Activated T-cell treated with anti-CD3 and anti-CD28 coated beads for 48 hours (primary cell): ENCODE results near the gene C1orf159.
"Not testable (repeated sequence)": the region's sequence is repeated elsewhere in the genome, so short reads cannot be mapped to it uniquely, and the experiment has no call there.

Source experiments
- DNase-seq: peaks from one replicate; pipeline ENCODE4 v3.0.0-alpha.2; 2020; ENCODE audit warnings: low read depth

Gene C1orf159

DNA sequence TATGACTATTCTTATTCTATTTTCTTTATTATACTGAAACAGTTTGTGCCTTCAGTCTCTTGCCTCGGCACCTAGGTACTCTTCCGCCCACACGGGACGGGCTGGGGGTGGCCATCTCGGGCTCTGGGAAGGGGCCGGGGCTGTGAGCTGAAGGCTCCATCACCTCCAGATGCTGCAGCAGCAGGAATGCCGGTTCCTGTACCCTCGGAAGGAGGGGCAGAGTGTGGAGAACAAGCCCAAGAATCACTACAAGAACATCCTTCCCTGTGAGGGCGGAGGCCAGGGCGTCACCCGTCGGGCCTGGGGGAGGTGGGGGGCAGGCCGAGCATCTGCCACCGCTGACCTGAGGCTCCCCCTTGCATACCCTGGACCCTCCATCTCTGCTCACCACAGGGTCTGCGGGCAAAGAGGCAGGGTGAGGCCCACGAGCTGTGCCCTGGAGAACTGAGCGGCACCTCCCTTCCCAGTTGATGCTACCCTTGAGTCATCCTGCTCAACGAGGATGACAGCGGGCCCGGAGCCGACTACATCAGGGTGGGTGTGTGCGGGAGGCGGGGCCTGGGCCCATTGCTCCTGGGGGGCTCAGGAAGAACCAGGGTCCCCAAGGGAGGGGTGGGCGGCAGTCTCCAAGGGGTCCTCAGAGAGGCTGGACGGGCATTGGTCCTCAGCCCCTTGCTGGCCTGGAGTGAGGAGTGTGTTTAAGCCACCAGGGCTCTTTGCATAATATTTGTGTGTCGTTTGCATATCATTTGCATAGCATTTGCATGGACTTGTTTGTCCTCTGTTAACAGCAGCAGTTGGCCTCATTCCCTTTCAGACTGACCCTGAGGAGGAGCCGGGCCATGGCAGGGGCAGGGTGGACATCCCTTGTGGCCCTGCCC is 49.2 kb downstream of the C1orf159 start:
- DNase-seq: no peak

DNA sequence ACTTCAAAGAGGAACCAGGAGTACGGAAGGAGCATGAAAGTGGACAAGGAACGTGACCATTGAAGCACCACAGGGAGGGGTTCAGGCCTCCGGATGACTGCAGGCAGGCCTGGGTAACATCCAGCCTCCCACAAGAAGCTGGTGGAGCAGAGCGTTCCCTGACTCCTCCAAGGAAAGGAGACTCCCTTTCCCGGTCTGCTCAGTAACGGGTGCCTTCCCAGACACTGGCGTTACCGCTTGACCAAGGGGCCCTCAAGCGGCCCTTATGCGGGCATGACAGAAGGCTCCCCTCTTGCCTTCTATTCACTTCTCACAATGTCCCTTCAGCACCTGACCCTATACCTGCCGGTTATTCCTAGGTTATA is 50.0 kb downstream of the C1orf159 start:
- not testable (repeated sequence) for DNase-seq

DNA sequence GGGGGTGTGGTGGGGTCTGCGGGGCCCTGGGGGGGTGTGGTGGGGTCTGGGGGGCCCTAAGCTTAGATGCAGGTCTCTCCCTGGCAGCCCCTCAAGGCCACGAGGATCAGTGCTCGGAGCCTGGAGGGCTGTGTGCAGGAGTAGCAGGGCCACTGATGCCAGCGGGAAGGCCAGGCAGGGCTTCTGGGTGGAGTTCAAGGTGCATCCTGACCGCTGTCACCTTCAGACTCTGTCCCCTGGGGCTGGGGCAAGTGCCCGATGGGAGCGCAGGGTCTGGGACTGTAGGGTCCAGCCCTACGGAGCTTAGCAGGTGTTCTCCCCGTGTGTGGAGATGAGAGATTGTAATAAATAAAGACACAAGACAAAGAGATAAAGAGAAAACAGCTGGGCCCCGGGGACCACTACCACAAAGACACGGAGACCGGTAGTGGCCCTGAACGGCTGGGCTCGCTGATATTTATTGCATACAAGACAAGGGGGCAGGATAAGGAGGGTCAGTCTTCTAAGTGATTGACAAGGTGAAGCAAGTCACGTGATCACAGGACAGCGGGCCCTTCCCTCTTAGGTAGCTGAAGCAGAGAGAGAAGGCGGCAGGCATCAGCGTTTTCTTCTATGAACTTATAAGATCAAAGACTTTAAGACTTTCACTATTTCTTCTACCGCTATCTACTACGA is 50.5 kb downstream of the C1orf159 start:
- DNase-seq: no peak

DNA sequence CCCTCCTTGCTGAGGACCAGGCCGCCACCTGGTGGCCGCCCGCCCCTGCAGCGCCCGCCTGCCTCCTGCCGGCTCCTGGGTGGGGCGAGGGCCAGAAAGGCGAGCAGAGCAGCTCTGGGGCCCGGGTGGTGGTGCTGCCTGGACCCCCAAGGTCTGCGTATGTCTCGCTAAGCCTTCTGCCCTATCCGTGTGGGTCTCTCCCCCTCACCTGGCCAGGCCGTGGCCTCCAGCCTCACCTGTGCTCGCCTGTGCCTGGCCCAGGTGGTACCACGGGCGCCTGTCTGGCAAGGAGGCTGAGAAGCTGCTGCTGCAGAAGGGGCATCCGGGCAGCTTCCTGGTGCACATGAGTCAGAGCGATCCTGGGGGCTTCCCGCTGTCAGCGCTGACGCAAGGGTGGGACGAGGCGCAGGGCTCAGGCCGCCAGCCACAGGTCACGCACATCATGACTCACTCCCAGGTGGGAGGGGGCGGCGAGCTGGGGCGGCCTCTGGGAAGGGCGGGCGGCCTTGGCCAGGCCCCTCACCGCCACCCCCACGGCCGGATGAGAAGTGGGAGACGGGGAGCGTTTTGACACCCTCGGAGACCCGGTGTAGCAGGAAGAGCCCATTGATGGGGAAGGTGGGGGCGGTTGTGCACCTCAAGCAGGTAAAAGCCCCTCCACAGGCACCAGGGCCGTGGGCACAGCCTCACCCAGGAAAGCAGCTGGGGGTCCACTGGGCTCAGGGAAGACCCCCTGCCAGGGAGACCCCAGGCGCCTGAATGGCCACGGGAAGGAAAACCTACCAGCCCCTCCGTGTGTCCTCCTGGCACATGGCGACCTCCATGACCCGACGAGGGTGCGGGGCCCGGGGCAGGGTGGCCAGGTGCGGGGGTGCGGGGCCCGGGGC is 51.7 kb downstream of the C1orf159 start:
- peak; percentile 87 for DNase-seq

DNA sequence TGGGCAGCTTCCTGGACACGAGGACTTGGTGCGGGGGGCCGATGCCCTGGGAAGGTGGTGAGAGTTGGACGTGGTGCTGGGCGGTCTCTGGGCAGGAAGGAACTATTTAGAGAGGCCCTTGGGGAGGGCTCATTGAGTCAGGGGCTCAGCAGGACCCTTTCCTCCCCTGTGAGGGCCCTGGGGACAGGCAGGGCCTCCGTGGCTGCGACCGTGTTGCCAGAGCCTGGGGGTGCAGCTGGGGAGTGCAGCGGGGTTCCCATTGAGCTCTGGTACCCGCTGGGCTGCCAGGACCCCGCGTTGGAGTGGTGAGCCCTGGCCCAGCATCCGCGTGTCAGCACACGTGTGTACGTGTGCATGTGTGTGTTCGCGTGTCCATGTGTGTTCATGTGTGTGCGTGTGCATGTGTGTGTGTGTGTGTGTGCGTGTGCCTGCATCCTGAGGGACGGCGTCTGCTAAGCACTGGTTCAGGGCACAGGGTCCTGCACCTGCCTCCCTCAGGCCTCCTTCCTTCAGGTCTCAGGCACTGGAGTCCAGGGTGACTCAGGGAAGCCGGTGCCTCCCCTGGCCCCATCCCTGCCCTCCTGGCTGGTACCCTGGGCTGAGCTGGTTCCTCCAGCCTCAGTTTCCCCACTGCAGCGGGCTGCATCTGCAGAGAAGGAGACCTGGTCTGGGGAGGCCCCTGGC is 52.5 kb downstream of the C1orf159 start:
- no peak for DNase-seq

DNA sequence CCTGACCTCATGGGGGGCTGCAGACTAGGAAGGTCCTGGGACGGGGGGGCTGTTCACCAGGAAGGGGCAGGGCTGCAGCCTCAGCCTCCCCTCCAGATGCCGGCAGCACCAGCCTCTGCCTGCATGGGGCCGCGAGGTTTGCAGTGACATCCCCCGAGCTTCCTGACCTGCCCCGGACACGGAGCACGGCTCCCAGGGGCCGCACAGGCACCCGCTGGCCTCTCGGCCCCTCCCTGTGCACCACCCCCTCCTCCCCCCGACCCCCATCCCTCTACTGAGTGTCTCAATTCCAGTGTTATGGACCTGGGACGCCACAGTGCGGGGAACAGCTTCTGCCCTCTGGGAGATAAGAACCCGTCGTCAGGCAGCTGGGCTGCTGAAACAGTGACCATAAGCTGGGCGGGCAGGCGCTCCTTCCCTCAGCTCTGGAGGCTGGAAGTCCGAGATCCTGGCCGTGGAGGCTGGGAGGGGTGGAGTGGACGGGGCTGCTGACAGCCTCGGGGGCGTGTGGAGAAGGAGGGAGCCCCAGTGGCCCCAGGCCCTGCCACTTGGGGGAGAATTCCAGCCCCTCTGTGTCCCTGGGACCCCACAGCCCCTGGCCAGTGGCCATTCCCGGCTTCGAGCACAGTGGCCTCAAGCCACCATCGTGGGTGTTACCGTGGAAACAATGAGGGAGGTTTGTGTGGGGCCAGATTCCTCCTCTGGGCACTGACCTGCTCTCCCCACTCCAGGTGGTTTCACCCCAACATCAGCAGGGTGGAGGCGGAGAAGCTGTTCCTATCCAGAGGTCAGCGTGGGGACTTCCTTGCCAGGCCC is 53.3 kb downstream of the C1orf159 start:
- no peak for DNase-seq

DNA sequence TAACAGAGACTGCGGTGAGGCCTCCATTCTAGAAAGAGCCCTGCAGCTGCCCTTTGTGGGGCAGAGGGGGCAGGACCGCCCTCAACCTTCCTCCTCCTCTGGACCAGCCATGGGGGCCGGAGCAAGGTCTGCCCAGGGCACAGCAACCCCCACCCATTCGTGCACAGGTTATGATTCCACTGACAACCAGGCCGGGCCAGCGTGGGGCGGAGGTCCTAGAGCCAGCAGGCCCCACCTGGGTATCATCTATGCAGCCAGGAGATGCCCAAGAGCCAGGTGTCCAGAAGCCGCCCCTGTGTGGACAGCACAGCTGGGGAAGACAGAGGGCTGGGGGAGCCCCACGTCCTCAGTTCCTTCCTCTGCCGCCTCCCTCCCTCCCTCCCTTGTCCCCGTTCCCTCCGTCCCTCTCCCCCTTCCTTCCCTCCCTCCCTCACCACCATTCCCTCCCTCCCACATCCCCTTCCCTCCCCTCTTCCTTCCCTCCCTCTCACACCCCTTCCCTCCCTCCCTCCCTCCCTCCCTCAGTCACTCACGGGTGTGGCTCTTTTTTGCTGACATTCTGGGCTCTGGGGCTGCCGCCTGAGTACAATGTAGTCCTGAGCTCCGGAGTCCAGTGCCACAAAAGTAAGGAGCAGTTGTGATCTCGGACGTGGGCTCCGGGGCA is 54.1 kb downstream of the C1orf159 start:
- DNase-seq: no peak

DNA sequence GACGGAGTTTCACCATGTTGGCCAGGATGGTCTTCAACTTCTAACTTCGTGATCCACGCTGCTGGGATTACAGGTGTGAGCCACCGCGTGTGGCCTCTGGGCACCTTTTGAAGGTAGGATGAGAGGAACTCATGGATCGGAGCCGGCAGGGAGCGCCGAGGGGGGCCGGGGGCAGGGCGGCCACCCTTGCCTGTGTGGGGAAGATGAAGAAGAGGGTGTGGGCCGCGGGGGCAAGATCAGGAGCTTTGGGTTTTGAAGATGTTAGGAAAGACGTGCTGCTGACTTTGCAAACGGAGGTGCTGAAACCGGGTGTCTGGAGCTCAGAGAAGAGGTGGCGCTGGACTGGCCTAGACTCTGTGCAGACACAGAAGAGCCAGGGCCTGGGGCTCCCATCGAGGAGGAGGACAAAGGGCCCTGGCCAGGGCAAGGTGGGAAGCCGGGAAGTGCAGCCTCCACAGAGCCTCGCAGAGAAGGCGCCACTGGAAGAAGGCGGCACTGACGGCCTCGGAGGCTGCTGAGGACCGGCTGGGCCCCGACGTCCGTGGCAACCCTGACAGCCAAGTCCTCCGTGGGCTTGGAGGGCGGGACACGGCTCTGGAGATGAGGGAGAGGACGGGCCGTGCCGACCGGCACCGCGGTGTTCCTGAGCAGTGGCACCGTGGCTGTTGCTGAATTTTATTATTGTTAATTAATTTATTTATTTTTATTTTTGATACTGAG is 55.4 kb downstream of the C1orf159 start:
- DNase-seq: no peak

DNA sequence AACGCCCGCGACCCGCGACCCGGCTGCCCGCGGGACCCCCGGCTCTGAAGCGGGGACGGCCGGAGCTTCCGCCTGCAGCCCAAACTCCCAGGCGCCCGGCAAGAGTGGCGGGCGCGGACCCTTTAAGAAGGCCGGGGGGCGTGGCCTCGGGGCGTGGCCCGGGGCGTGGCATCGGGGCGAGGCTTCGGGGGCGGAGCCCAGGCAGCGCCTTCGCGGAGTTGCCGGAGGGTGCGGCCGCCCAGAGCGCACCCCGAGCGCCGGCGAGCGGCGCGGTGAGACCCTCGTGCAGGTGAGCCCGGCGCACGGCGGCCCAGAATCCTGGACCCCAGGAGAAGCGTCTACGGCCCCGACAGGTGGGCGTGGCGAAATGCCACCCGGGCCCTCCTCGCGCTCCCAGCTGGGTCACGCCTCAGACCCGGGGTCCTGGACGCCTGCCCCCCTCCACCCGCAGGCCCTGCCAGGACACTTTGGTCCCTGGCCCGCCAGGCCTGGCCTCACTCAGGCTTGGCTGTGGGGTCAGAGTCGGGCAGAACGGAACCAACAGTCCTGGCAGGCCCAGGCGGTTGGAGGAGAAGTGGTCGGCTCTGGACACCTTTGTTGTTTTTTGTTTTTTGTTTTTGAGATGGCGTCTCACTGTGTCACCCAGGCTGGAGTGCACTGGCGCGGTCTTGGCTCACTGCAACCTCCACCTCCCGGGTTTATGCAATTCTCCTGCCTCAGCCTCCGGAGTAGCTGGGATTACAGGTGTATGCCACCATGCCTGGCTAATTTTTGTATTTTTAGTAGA is 56.2 kb downstream of the C1orf159 start:
- peak; percentile 93 for DNase-seq

DNA sequence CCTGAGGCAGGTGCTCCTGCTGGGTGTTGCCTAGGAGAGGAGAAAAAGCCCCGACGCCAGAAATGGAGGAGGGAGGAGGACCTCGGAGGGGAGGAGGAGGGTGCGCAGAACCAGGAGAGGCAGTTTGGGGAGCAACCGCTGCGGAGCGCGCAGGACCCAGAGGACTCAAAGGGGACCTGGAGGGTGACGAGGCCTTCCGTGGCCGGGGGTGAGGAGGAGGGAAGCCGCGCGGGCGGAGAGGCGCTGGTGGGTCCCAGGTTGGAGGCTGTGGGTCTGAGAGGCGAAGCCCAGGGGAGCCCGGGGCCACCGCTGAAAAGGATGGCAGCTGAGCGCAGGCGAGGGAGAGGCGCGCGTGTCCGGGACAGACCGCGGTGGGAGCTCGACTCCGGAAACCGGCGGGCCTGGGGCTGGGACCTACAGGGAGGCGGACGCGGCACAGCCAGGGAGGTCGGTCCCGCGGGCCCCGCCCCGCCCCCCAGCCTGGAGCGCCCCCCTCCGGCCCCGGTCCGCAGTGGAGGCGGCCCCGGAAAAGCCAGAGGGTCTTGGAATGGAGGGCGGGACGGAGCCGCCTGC is 56.9 kb downstream of the C1orf159 start:
- DNase-seq: peak; percentile 48

DNA sequence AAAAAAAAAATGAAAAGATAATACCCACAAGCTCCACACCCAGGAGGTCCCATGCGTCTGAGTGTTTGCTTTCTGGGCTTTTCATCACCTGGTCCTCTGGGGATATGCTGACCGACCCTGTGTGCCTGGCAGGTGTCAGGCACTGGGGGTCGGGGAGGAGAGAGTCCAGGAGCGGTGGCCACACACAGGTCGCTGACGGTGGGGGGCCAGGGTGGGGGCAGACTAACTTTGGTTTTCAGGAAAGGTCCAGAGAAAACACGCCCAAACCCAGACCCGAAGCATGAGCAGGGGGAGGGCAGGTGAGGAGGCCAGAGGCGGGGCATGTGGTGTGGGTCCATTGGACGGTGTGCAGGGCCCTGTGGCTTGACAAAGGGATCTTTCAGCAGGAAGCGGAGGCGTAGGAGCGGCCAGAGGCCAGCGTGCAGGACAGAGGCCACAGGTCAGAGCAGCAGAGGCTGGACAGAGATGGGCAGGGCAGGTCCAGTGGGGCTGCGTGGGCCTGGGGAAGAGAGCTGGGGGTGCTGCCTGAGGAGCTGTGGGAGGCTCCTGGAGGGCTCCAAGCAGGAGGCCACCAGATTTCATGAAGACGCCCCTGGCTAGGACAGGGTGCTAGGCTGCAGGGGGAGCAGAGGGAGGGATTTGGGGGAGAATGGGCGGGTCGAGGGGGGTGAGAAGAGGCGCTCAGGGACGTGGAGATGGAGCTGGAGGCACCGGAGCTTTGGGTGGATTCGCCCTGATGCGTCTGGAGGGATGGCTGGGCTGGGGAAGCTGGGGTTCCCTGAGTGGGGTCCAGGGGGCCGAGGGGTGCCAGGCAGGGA is 57.6 kb downstream of the C1orf159 start:
- no peak for DNase-seq

DNA sequence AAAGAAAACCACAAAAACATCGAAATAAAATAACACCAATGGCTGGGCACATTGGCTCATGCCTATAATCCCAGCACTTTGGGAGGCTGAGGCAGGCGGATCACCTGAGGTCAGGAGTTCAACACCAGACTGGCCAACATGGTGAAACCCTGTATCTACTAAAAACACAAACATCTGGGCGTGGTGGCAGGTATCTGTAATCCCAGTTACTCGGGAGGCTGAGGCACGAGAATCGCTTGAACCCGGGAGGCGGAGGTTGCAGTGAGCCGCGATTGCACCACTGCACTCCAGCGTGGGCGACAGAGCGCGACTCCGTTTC is 58.2 kb downstream of the C1orf159 start:
- not testable (repeated sequence) for DNase-seq

DNA sequence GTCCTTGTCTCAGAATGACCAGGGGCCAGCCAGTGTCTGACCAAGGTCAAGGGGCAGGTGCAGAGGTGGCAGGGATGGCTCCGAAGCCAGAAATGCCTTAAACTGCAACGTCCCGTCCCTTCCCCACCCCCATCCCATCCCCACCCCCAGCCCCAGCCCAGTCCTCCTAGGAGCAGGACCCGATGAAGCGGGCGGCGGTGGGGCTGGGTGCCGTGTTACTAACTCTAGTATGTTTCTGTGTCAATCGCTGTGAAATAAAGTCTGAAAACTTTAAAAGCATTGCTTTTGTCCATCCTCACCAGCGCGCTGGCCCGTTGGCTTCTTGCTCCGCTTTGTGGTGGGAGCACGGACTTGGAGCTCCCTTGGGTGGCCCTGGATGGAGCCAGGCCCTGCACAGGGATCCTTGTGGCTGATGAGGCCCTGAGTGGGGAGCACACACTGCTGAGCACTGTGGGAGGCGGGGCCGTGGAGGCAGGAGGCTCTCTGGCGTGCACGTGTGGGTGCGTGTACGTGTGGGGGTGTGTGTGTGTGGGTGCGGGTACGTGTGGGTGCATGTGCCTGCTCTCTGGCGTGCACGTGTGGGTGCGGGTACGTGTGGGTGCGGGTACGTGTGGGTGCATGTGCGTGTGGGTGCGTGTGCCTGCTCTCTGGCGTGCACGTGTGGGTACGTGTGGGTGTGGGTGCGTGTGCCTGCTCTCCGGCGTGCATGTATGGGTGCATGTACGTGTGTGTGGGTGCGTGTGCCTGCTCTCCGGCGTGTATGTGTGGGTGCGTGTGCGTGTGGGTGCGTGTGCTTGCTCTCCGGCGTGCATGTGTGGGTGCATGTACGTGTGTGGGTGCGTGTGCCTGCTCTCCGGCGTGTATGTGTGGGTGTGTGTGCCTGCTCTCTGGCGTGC is 59.8 kb downstream of the C1orf159 start:
- DNase-seq: no peak

DNA sequence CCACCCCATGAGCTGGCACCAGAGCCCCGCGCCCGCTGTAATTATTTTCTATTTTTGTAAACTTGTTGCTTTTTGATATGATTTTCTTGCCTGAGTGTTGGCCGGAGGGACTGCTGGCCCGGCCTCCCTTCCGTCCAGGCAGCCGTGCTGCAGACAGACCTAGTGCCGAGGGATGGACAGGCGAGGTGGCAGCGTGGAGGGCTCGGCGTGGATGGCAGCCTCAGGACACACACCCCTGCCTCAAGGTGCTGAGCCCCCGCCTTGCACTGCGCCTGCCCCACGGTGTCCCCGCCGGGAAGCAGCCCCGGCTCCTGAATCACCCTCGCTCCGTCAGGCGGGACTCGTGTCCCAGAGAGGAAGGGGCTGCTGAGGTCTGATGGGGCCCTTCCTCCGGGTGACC is 60.9 kb downstream of the C1orf159 start:
- no peak for DNase-seq

DNA sequence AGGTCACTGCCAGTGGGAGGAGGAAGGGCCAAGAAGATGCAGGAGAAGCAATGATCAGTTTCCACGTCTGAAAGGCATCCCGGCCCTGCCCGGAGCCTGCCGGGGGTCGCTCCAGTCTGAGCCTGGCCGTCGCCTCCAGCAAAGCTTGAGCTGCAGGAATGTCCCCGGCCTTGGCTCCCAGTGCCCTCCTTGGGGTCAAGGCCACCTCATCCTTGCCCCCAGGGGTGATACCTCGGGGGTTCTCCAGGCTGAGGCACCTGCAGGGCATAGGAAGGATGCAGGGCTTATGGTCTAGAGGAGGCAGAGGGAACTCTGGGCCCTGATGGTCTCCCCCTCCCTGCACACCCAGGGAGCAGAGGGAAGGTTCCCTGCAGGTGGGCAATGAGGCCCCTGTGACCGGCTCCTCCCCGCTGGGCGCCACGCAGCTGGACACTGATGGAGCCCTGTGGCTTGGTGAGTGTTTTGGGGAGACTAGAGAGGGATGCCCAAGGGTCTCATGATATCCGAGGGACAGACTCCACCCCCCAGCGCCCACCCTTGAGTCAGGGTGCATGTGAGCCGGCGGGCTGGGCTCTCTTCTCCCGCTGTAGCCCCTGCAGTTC is 61.7 kb downstream of the C1orf159 start:
- DNase-seq: no peak

DNA sequence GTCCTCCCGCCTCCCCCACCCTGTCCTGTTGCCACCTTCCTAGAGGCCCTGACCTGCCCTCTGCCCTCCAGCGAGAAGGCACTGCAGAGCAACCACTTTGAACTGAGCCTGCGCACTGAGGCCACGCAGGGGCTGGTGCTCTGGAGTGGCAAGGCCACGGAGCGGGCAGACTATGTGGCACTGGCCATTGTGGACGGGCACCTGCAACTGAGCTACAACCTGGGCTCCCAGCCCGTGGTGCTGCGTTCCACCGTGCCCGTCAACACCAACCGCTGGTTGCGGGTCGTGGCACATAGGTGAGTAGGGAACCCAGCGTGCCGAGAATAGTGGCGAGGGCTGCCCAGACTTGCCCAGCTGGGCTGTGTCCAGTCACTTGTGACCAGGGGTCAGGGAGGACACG is 62.2 kb downstream of the C1orf159 start:
- no peak for DNase-seq

DNA sequence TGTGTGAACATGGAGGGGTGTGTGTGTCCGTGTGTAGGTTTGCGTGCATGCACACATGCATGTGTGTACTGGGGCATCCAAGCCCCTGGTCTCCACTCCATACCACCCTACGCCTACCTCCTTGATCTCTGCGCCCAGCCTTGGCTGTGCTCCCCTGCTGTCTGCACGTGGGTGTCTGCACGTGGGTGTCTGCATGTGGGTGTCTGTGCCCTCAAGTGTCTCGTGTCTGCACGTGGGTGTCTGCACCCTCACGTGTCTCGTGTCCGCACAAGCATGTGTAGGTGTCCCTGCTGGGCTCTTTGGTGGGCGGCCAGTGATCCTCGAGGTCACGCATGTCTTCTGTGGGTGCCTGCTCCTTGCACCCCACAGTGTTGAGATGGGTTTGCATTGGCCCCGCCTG is 62.9 kb downstream of the C1orf159 start:
- no peak for DNase-seq
